HL-60 (cell line): ENCODE results near the gene CCDC198.

Experiments
- GABPA ChIP-seq: IDR thresholded peaks from 2 replicates; pipeline ENCODE4 v1.6.1; 2012; ENCODE audit warnings: low read depth
- POLR2AphosphoS5 ChIP-seq: IDR thresholded peaks from 2 replicates; pipeline ENCODE4 v1.6.1; 2012; ENCODE audit warnings: low read depth
- SPI1 ChIP-seq: IDR thresholded peaks from 2 replicates; pipeline ENCODE4 v1.6.1; 2012; ENCODE audit warnings: low read depth, mild to moderate bottlenecking, borderline replicate concordance
- TF ChIP-seq, protein P1 (sequence below): IDR thresholded peaks from one replicate; pipeline ENCODE4 v1.5.1; 2011; ENCODE audit warnings: low read length, control low read depth, inconsistent platforms; ENCODE audit not compliant: insufficient read depth
- TF ChIP-seq, protein P2 (sequence below): IDR thresholded peaks from 2 replicates; pipeline ENCODE4 v1.6.1; 2012; ENCODE audit warnings: low read depth; ENCODE audit not compliant: insufficient replicate concordance

DNA sequence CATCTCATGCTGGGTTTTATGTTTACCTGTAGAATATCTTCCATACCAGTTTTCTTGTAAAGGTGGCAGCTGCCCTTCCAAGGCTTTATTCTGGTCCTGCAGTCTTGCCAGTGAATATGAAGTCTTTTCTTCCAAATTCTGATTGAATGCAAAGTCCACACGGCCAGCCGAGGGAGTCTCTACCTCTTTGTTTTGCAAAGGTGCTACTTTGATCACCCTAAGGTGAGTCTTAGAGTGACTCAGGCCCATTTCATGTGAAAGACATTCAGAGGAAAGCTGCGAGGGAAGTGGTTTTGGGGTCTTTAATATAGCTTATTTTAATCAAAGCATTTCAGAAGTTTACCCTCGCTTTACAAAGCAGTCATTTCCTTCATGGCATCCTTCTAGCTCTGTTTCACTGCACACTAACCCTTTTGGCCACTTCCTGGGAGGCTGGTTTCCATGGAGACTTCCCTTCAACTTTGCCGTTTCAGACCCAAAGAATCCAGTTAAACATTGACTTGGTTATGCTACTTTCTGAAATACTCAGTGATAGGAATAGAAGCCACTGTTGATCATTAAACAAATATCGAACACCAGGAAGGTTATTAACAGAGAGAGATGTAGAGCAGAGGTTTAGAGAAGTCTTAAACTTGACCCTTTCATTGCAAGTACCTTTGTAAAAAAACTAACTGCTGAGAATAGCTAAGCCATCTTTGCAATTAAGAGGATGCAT lies at the start of gene CCDC198:
- TF ChIP-seq, protein P1, sequence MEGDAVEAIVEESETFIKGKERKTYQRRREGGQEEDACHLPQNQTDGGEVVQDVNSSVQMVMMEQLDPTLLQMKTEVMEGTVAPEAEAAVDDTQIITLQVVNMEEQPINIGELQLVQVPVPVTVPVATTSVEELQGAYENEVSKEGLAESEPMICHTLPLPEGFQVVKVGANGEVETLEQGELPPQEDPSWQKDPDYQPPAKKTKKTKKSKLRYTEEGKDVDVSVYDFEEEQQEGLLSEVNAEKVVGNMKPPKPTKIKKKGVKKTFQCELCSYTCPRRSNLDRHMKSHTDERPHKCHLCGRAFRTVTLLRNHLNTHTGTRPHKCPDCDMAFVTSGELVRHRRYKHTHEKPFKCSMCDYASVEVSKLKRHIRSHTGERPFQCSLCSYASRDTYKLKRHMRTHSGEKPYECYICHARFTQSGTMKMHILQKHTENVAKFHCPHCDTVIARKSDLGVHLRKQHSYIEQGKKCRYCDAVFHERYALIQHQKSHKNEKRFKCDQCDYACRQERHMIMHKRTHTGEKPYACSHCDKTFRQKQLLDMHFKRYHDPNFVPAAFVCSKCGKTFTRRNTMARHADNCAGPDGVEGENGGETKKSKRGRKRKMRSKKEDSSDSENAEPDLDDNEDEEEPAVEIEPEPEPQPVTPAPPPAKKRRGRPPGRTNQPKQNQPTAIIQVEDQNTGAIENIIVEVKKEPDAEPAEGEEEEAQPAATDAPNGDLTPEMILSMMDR, result no peak
- no peak for TF ChIP-seq POLR2AphosphoS5
- TF ChIP-seq, protein P2, sequence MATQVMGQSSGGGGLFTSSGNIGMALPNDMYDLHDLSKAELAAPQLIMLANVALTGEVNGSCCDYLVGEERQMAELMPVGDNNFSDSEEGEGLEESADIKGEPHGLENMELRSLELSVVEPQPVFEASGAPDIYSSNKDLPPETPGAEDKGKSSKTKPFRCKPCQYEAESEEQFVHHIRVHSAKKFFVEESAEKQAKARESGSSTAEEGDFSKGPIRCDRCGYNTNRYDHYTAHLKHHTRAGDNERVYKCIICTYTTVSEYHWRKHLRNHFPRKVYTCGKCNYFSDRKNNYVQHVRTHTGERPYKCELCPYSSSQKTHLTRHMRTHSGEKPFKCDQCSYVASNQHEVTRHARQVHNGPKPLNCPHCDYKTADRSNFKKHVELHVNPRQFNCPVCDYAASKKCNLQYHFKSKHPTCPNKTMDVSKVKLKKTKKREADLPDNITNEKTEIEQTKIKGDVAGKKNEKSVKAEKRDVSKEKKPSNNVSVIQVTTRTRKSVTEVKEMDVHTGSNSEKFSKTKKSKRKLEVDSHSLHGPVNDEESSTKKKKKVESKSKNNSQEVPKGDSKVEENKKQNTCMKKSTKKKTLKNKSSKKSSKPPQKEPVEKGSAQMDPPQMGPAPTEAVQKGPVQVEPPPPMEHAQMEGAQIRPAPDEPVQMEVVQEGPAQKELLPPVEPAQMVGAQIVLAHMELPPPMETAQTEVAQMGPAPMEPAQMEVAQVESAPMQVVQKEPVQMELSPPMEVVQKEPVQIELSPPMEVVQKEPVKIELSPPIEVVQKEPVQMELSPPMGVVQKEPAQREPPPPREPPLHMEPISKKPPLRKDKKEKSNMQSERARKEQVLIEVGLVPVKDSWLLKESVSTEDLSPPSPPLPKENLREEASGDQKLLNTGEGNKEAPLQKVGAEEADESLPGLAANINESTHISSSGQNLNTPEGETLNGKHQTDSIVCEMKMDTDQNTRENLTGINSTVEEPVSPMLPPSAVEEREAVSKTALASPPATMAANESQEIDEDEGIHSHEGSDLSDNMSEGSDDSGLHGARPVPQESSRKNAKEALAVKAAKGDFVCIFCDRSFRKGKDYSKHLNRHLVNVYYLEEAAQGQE, result no peak
- no peak for TF ChIP-seq GABPA
- no peak for TF ChIP-seq SPI1
